Suprapubic skin (tissue), 4 donors: ENCODE measurements around the gene TMPRSS6. TPM values are rescaled to one million over a fixed set of nuclear protein-coding genes. Genes with fewer than 3 reads are reported as not detected.

ENCODE experiments used
- DNase-seq, 2 donors: peaks; one replicate each; pipeline ENCODE4 v3.0.0-alpha.2; 2019; ENCODE audit warnings: low spot score in 2 of 2
- H3K27ac ChIP-seq: fragments of 200-600 bp; sonication (generic); one replicate; pipeline ENCODE4 v1.5.1; 2019
- H3K27me3 ChIP-seq: fragments of 200-600 bp; sonication (generic); one replicate; pipeline ENCODE4 v1.5.1; 2019
- H3K36me3 ChIP-seq: fragments of 200-600 bp; sonication (generic); one replicate; pipeline ENCODE4 v1.5.1; 2019
- H3K4me1 ChIP-seq: fragments of 200-600 bp; sonication (generic); one replicate; pipeline ENCODE4 v1.5.1; 2019
- H3K4me3 ChIP-seq: fragments of 200-600 bp; sonication (generic); one replicate; pipeline ENCODE4 v1.5.1; 2019; ENCODE audit warnings: mild to moderate bottlenecking
- H3K9me3 ChIP-seq: fragments of 200-600 bp; sonication (generic); one replicate; pipeline ENCODE4 v1.5.1; 2019
- CTCF ChIP-seq, 2 donors: fragments of 200-600 bp in 1 of 2; fragments of 450-650 bp in 1 of 2; sonication (generic) in 1 of 2; IDR thresholded peaks; one replicate each; pipeline ENCODE4 v1.5.1; 2016 to 2019; ENCODE audit warnings: antibody characterized with exemption in 2 of 2, mild to moderate bottlenecking in 1 of 2, moderate library complexity in 1 of 2
- EP300 ChIP-seq: sonication (generic); formaldehyde crosslinking; IDR thresholded peaks from one replicate; pipeline ENCODE4 v1.6.1; 2017; ENCODE audit warnings: antibody characterized with exemption
- POLR2A ChIP-seq, 2 donors: fragments of 450-650 bp; IDR thresholded peaks; one replicate each; pipeline ENCODE4 v1.6.1; 2017; ENCODE audit warnings: antibody characterized with exemption in 2 of 2, mild to moderate bottlenecking in 2 of 2, moderate library complexity in 2 of 2
- POLR2AphosphoS5 ChIP-seq, 3 donors: sonication (generic); formaldehyde crosslinking; IDR thresholded peaks; one replicate each; pipeline ENCODE4 v1.6.1; 2017; ENCODE audit warnings: antibody characterized with exemption in 3 of 3
- WGBS: methylation state at CpG from one replicate; pipeline ENCODE4 v1.1.5; 2018; 5-methylcytosine and 5-hydroxymethylcytosine counted together
- total RNA-seq, 4 donors: library from RNA; depleted of rRNA; stranded (reverse); fragments of >200 nt; gene quantifications; one replicate each; pipeline ENCODE4 v1.1.0, GENCODE V29; 2016

The TMPRSS6 gene
- total RNA-seq, 4 donors from 2014 or later = 0.30 to 3.8 (median 1.0) TPM

- no peaks in the 10 kb centered on the region for H3K9me3 ChIP-seq
- H3K36me3 ChIP-seq = no peaks in the 10 kb centered on the region
- DNase-seq = no peak
- H3K27me3 ChIP-seq = peaks cover 26% of the 10 kb centered on the region
- H3K27ac ChIP-seq = no peak overlapping the region
- TF ChIP-seq EP300 (no peak), POLR2AphosphoS5 (IDR thresholded peaks at IDR 0.05) (no peak), POLR2A (IDR thresholded peaks at IDR 0.05) (no peak), CTCF (IDR thresholded peaks at IDR 0.05) (no peak)
- no peak overlapping the region for H3K4me3 ChIP-seq
- H3K4me1 ChIP-seq = peaks cover 7% of the 10 kb centered on the region
- 58% methylated on average over 9 of the region's 9 CpGs for WGBS
These were observed 18.4 kb downstream of the TMPRSS6 start for GRCh38 chr22:37090920-37091695.

GRCh38 chr22:37089434-37089833, 20.1 kb downstream of the TMPRSS6 start:
- TF ChIP-seq CTCF (IDR thresholded peaks at IDR 0.05) (no peak), POLR2A (IDR thresholded peaks at IDR 0.05) (no peak)
- DNase-seq = no peak
- peaks cover 7% of the 10 kb centered on the region for H3K4me1 ChIP-seq
- no peaks in the 10 kb centered on the region for H3K9me3 ChIP-seq
- H3K36me3 ChIP-seq = no peaks in the 10 kb centered on the region
- no peak overlapping the region for H3K27ac ChIP-seq
- WGBS = 60% methylated on average over 9 of the region's 12 CpGs
- H3K4me3 ChIP-seq = no peak overlapping the region
- peaks cover 23% of the 10 kb centered on the region for H3K27me3 ChIP-seq

- no peak for DNase-seq
- WGBS = 61% methylated on average over 17 of the region's 17 CpGs
- TF ChIP-seq POLR2AphosphoS5 (IDR thresholded peaks at IDR 0.05) (no peak), CTCF (IDR thresholded peaks at IDR 0.05) (no peak), POLR2A (IDR thresholded peaks at IDR 0.05) (no peak), EP300 (no peak)
- peaks cover 23% of the 10 kb centered on the region for H3K27me3 ChIP-seq
- no peak overlapping the region for H3K27ac ChIP-seq
- no peak overlapping the region for H3K4me3 ChIP-seq
- H3K9me3 ChIP-seq = no peaks in the 10 kb centered on the region
- no peaks in the 10 kb centered on the region for H3K36me3 ChIP-seq
- H3K4me1 ChIP-seq = peaks cover 7% of the 10 kb centered on the region
These were observed 20.6 kb downstream of the TMPRSS6 start for GRCh38 chr22:37088750-37089408.

GRCh38 chr22:37088108-37088605, 21.4 kb downstream of the TMPRSS6 start:
- no peak for DNase-seq
- Histone ChIP-seq H3K4me3 (no peak overlapping the region), H3K4me1 (peaks cover 7% of the 10 kb centered on the region), H3K27me3 (peaks cover 20% of the 10 kb centered on the region), H3K27ac (no peak overlapping the region), H3K9me3 (no peaks in the 10 kb centered on the region), H3K36me3 (no peaks in the 10 kb centered on the region)
- 23% methylated on average over 6 of the region's 6 CpGs for WGBS
- TF ChIP-seq CTCF (IDR thresholded peaks at IDR 0.05) (no peak), EP300 (no peak), POLR2AphosphoS5 (IDR thresholded peaks at IDR 0.05) (no peak), POLR2A (IDR thresholded peaks at IDR 0.05) (no peak)

GRCh38 chr22:37086184-37086583, 23.3 kb downstream of the TMPRSS6 start:
- Histone ChIP-seq H3K27me3 (peaks cover 20% of the 10 kb centered on the region), H3K27ac (no peak overlapping the region), H3K4me3 (no peak overlapping the region), H3K4me1 (peaks cover 7% of the 10 kb centered on the region), H3K36me3 (no peaks in the 10 kb centered on the region), H3K9me3 (no peaks in the 10 kb centered on the region)
- 77% methylated on average over 12 of the region's 15 CpGs for WGBS
- DNase-seq = no peak
- TF ChIP-seq POLR2A (IDR thresholded peaks at IDR 0.05) (no peak), EP300 (no peak), CTCF (IDR thresholded peaks at IDR 0.05) (no peak), POLR2AphosphoS5 (IDR thresholded peaks at IDR 0.05) (no peak)
